GM18508 (cell line): ENCODE measurements around the gene TTBK2.
"Not testable (repeated sequence)": the region's sequence is repeated elsewhere in the genome, so short reads cannot be mapped to it uniquely, and the experiment has no call there.

Experiments used
- ATAC-seq: cut with Tn5 transposase; IDR thresholded peaks from one replicate; pipeline ENCODE4 v1.9.1; 2021; ENCODE audit warnings: moderate number of reproducible peaks; ENCODE audit not compliant: insufficient read depth, unreplicated experiment

The TTBK2 gene

GRCh38 chr15:42772901-42773300, 147.7 kb downstream of the TTBK2 start:
- ATAC-seq = no peak

GRCh38 chr15:42772144-42772543, 148.4 kb downstream of the TTBK2 start:
- ATAC-seq = no peak

- not testable (repeated sequence) for ATAC-seq
Measured at GRCh38 chr15:42766109-42766508, 154.5 kb downstream of the TTBK2 start.

GRCh38 chr15:42764154-42764731, 156.3 kb downstream of the TTBK2 start:
- ATAC-seq = not testable (repeated sequence)

- not testable (repeated sequence) for ATAC-seq
Measured at GRCh38 chr15:42761813-42762212, 158.8 kb downstream of the TTBK2 start.

- no peak for ATAC-seq
Measured at GRCh38 chr15:42760759-42761158, 159.8 kb downstream of the TTBK2 start.

GRCh38 chr15:42759093-42759492, 161.5 kb downstream of the TTBK2 start:
- no peak for ATAC-seq

- ATAC-seq = no peak
Measured at GRCh38 chr15:42750306-42750705, 170.3 kb downstream of the TTBK2 start.

- ATAC-seq = no peak
Measured at GRCh38 chr15:42749266-42749665, 171.3 kb downstream of the TTBK2 start.

- no peak for ATAC-seq
Measured at GRCh38 chr15:42744195-42744594, 176.4 kb downstream of the TTBK2 start.

- no peak for ATAC-seq
Measured at GRCh38 chr15:42742149-42742548, 178.4 kb downstream of the TTBK2 start.

- no peak for ATAC-seq
Measured at GRCh38 chr15:42741710-42742109, 178.9 kb downstream of the TTBK2 start.

- no peak for ATAC-seq
Measured at GRCh38 chr15:42737529-42738328, 182.8 kb downstream of the TTBK2 start.

GRCh38 chr15:42736793-42737528, 183.6 kb downstream of the TTBK2 start, which contains the start of gene CDAN1:
TSS of gene CDAN1 (minus strand) at chr15:42737128. CDS start at chr15:42737102, 26 bp downstream.
- ATAC-seq = no peak

- ATAC-seq = no peak
Measured at GRCh38 chr15:42736178-42736792, 184.3 kb downstream of the TTBK2 start.

GRCh38 chr15:42735382-42736165, 185.0 kb downstream of the TTBK2 start:
- no peak for ATAC-seq

GRCh38 chr15:42734076-42734672, 186.4 kb downstream of the TTBK2 start:
- no peak for ATAC-seq

- no peak for ATAC-seq
Measured at GRCh38 chr15:42733027-42733426, 187.6 kb downstream of the TTBK2 start.

GRCh38 chr15:42732095-42732827, 188.3 kb downstream of the TTBK2 start:
- no peak for ATAC-seq
